NCI-H1092 (cell line): ENCODE data around the gene FSTL4.

Experiments used
- DNase-seq: peaks from one replicate; lab custom pipeline; 2025; lab: John Stamatoyannopoulos, UW

The FSTL4 gene

DNA sequence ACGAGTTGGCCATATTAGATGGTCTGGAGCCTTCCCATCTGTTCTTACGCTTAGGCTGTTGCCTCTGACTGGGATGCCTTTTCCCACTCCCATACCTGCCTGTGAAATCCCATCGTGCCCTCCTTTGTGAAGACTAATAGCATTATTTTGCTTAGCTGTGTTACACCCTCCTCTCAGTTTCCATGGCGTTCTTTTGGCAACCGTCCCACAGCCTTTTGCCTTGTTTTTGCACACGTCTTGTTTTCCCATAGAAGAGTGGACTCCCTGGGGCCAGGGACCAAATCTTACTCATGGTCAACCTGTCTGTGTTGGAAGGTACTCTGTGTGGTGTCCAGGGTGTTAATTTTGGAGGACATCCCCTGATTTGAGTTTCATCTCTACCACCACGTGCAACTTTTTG lies 318.4 kb downstream of the FSTL4 start:
- no peak for DNase-seq

DNA sequence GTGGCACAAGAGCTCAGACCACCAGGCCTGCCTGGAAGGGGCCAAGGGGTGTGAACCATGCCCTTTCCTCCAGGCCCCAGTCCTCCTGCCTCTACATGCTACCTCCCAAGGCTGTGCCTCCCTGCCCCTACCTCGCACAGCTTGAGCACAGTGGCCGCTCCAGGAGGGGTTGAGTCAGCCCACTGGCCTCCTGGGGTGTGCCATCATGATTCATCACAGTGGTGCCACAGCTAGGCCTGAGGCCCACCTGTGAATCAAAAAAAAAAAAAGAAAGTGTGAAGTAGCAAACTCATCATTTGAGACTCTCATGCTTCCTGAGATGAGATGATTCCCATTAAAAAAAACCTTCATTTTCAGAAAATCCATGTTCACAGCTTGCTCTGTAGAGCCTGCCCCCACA lies 320.0 kb downstream of the FSTL4 start:
- no peak for DNase-seq

DNA sequence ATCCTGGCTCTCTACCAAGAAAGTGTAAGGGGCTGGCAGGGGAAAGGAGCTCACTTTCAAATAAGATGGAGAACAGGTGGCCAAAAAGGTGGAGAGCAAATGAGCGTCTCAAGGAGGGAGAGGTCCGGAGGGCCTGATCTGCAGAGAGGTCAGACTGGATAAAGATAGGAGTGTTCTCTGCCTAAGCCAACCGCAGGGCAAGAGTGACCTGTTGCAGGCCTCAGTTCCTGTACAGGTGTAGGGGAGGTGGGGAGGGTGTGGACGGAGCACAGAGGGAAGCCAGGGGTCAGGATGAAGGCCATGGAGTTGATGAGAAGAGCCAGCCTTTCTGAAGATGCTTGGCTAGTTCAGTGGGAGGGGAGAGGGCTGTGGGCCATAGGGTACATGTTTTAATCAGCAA lies 320.8 kb downstream of the FSTL4 start:
- no peak for DNase-seq

DNA sequence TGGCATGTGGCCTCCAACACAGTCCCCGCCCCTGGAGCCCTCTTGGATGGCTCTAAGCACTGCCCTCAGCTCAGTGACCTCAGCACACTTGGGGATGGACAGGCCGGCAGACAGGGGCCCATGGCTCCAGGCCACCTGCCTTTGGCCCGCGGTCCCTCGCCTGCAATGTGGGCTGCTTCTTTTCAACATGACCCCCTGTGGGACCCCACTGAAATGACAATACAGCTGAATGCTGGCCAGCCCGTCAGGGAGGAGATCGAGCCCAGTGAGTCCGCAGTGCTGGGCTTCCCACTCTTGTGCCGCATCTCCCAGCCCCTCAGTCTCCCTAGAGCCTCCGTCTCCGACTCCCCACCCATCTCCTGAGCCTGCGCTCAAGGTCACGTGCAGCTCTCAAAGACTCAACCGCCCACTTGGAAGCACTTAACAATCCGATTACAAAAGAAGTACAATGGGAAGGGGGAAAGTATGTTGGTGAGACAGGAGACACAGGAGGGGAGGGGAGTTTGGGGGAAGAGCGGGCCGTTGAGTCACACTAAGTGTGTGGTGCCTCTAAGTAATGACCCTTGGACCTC lies 321.6 kb downstream of the FSTL4 start:
- no peak for DNase-seq

DNA sequence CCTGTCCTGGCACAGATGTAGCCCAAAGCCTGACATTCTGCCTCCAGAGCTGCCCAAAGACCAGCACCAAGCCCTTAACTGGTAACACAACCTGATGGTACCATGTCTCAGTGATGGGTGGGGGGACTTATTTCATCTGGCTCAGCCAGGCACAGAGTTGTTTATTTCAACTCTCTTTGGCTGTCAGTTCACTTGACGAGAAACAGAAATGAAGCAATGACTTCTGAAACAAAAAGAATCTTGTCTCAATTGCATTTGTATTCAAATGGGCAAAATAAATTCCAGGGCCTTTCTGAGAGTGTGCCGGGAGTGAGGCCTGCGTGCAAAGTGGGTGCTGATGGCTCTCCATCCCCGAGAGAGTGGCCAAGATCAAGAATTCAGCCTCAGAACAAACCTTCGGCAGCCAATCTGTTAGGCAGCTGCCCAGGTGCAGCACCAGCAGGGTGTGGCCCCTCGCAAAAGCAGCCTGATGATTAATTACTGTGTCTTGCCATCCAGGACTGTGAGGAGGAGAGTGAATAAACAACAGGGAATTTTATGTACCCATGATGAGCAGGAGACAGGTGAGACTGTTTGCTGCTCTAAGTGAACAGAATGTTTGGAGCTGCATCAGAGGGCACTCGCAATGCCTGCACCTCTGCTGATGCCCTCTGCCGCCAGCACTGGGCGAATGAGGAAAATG lies 322.5 kb downstream of the FSTL4 start:
- DNase-seq = no peak

DNA sequence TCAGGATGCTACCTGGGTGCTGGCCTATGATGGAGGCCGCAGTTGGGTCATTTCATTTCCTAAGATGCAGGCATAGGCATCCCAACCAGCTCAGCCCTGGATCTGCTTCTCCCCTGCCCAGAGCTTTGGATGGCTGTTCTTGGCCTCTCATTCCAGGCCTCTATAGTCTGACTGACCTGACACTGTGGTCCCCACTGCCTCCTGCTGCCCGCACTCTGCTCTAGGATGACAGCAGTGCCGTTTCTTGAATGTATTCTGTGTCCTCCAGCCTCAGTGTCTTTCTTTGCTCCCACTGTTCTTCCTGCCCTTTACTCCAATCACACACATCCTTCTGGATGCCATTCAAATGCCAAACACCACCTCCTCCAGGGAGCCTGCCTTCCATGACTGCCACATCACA lies 324.8 kb downstream of the FSTL4 start:
- no peak for DNase-seq

DNA sequence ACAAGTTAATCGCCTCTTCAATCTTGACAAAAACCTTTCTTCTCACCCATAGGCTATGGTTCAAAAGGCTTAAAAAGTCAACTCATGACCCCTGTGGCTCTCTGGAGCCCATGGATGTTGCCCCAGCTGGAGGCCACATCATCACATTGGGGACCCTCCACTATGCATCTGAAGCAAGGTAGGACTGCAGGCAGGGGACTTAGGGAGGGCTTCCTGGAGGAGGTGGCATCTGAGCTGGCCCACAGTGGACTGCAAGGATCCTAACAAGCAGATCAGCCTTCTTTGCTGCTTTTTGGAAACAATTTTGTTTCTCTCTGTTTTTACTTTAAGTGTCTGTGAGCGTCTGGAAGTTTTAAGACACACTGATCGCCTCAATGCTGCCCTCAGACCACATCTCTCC lies 325.9 kb downstream of the FSTL4 start:
- no peak for DNase-seq

DNA sequence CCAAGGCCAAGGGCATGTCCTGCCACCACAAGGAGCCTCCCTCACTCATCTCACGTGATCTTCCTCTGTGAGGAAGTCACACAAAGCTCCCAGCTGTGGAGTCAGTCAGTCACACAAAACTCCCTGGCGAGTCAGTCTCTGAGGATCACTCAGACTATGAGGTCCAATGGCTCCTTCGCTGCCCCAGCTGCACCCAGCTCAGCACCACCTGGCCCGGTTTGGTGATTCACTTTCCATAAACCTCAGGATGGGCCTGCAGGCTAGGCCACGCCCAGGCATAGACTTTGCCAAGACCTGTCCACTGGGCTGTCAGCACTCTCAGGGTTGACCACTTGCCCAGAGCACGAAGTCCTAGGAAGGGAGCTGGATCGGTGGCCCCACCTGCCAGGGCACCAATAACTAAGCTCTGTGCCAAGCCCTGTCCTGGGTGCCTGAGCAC lies 326.7 kb downstream of the FSTL4 start:
- DNase-seq = no peak

DNA sequence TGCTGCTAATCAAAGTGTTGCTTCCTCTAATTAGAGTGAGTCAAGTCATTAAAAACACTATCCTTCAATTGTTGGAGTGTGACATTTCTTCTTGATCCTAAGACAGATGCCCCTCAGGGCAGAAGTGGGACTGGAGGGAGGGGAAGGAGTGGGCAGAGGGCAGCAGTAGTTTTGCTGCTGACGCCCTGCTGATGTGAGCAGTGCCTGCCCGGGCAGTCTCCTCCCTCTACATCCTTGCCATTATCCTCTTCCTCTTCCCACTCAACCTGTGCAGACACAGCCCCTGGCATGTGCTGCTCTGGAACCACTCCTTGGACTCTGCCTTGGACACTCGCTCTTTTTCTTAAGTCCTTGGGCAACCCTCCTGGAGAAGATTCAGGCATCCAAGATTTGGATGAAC lies 328.0 kb downstream of the FSTL4 start:
- DNase-seq = no peak

DNA sequence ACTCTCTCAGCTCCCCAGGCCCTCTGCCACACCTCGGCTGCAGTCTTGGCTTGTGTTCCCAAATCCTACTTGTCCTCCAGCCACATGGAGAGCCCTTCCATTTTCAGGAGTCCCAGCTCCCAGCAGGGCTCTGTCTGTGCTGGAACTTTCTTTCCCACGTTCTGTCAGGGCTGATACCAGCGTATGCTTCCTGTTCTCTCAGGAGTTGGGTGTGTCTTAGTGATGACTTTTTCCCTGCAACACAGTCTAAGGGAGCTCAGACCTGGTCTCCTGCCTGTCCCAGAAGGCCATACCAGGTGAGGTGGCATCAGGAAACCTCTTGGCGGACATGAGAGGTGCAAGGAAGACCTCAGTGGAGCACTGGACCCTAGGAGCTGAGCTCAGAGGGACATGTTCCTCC lies 334.0 kb downstream of the FSTL4 start:
- no peak for DNase-seq

DNA sequence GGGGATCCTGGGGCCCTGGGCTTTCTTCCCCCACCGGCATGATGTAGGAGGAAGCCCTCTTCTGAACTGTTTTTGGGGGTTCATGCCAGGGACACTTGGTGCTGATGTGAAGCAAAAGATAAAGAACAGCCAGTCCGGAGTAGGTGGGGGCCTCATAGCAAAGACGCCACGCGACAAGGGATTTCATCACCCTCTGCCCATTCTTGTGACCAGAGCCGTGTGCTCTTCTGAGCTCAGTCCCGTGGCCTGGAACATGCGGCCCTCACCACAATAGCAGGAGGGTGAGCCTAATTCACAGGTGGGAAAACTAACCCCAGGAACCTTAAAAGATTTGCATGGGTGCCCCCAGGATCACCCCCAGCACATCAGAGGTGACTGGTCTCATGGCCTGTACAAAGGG lies 334.6 kb downstream of the FSTL4 start:
- no peak for DNase-seq

DNA sequence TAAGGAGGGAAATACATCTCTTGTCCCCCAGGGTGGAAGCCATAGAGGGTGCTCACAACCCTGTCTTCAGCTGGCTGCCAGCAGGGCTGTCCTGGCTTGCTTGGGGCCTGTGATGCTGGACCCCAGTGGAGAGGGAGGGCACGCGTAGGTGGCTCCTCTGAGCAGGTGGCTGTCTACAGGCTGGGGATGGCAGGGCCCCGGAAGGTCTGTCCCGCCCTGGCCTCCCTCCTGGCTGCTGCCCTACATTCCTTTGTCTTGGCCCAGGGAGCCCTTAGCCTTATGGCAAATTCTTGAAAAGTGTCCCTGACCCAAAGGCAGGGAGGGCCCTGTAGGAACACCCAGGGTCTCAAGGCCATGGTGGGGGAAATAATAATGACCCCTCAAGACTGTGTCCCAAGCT lies 336.2 kb downstream of the FSTL4 start:
- DNase-seq = no peak

DNA sequence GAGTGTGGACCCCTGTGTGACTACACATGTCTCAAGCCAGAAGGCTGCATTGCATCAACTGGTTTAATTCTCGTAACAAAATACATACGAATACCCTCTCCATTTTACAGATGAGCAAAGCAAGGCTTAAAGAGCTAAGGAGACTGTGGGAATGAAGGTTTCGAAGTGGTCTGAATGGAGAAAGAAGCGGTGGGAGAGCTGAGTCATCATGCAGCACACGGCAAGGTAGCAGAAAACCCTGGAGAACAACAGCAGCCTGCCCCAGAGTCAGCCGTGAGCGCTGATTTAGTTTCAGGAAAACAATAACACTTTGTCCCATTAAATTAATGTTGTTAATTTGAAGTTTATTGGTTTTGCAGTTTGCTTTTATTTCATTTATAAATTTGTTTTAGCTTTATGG lies 336.7 kb downstream of the FSTL4 start:
- DNase-seq = no peak

DNA sequence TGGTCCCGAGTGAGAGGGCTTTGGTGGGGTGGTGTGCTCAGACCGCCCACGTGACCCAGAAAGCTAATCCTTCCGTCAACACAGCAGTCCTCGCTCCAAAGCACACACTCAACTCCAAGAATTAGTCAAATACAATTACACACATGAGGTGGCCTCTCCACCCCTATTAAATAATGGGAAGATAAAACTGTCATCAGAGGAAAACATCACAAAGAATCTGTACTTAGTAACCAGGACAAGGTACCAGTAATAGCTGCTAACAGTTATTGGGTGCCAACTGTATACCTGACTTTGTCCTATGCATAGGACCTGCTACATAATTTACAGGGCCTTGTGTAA lies 337.8 kb downstream of the FSTL4 start:
- no peak for DNase-seq

DNA sequence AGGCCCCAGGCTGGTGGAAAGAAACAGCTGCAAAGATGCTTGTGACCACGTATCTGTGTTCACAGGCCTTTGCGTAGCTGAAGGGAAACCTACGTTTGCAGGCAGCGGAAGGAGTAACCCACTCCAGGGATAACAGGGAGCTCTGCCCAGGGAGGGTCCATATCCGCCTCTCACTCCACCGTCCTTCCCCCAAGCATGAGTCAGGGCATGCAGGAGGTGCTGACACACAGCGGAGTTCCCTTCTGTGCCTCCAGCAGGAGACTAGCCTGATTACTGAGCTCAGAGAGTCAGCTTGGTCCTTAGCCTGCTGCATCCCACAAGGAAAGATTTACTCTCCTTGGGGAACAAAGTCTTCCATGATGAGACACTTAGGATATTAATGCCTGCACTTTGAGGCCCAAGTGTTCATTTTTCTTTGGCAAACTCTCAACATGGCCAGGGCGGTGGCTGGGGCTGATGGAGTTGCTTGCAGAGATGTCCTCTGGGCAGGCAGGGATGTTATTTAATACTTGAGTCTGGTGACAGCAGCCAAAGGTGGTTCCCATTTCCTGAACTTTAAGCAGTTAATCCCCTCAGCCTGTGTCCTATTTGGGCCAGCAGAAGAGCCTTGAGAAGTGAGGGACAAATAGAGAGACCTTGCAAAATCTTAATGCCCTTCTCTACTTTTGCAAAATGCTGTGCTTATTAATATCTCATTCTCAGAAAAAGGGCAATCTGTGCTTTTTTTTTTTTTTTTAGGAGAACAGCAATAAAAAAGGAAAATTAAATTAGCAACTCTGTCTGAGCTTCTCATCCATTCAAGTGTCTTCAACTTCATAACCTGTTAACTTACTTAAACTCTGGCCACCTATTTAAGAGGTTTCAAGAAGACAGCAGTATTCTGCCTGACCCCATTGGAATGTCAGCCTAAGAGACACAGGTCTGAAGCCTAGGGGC lies 338.4 kb downstream of the FSTL4 start:
- DNase-seq = no peak

DNA sequence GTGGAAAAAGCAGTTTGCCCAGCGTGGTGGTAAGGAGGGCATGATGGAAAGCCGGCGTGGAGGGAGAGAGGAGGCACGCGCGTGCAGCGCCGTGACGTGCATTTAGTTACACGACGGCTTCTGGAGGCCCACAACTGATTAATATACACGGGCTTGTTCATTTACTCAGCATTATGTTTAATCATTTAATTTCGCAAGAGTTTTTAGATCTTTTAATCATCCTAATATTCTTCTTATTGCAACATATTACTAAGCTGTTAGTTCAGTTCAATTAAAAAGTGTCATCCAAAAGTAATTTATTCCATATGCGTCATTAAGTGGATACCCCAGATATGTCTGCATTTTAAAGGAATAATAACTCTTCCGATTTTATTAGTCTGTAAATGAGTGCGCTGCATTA lies 340.0 kb downstream of the FSTL4 start:
- DNase-seq = no peak

DNA sequence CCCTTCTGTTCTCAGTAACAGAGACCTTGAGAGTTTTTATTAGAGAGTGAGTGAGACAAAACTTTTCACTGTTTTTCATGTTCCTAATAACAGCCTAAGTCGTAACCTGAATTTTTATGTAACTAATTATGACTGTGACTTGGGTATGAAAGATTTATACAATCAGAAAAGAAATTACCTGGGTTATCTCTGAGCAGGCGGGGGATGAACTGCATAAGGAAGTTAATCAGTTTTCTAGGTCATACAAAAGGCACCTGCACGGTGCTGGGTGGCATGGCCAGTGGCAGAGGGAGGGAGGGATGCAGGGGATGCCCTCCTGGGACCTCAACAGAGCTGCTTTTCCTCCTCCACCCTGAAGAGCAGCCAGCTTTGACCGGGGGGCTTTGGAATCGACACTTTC lies 340.7 kb downstream of the FSTL4 start:
- DNase-seq = no peak

DNA sequence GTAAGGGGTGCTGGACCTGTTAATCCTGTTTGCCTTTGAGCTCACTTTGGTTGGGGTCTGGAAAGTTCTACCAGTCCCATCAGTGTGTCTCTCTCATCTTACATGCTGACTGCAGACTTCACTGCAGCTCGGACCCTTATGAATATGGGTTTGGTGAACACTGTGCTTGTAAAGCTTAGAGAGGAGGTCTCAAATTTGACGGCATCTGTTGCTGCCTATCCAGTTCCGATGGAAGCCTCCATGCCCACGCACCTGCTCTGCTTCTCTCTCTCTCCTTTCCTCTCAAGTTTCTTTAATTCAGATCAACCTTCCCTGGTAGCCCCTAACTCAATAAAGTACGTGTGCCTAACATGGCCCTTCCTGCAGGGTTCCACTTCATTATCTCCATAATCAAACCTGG lies 342.6 kb downstream of the FSTL4 start:
- no peak for DNase-seq

DNA sequence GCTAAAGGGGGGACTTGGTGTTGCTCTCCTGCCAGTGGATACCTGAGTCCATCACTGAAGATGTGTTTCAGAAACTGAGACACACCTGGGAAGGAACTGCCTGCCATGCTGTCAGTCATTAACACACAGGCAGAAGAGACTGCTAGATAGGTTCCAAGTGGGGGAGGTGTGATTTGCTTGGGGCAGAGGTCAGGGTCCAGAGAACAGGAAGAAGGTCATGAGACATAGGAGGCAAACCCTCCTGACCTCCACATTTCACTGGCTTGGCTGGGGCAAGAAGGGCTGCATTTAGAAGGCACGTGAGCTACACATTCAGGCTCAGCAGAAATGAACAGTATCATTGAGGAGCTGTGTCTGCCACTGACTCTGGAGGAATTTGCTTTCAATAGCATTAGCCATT lies 344.7 kb downstream of the FSTL4 start:
- DNase-seq = no peak

DNA sequence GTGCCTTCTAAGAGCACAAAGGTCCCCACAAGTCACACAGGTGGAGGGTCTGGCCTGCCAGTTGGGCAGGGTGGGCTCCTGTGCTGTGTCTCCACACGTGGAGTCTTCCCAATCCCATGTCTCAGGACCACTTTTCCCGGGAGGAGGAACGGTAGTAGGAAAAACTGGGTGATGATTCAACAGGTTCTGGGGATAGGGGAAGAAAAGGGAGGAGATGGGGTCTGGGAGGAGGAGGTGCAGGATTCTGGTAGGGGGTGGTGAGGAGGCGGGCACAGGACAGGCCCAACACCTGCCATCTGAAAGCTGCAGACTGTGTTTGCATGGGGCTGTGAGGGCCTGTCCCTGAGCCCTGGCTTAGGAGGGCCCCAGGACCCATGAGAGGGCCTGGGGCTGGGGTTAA lies 345.4 kb downstream of the FSTL4 start:
- no peak for DNase-seq

DNA sequence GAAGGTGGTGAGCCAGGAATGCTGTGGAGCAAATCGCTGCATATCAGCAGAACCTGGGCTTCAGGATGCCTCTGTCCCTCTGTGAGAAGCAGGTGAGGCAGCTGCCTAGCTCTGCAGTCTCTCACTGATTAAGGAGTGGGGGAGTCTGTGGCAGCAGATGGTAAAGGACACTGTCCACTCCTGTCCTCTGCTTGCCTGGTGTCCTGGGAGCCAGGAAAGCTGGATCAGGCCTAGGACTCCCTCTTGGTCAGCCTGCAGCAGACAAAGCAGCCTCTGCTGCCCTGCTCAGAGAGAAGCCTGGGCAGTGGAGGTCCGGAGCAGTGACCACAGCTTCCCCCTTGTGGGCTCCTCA lies 345.8 kb downstream of the FSTL4 start:
- DNase-seq = no peak

DNA sequence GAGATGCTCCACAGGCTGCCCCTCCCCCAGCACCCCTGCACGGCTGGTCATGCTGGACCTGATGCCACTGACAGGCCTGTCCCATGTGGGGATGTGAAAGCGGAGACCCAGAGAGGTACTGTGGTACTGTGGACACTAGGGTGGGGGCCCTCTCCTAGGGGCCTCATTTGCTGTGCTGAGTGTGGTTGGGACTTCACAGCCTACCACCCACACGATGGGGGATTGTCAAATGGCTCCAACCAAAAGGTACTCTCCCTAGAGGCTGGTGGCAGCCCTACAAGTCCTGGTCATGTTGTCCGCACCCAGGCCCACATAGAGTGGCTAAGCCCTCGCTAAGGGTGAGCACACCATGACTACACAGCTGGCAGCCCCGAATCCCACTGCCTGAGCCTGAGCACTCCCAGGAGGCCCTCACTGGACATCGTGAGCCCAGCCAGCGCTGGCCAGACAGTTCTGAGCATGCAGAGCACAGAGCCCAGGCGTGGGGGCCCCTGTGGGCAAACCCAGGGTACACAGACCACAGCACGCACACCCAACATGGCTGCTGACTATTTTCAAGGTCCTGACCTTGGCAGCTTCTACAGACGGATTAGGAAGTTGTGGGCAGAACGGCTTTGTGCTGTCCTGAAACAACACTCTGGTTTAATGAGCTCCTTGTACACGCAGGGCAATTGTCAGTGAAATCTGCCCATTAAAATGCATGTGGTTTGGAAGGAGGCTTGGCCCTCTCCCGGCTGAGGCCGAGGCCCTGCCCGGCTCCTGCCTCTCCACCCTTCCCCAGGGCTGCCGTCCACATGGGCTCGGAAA lies 346.4 kb downstream of the FSTL4 start:
- DNase-seq = no peak

DNA sequence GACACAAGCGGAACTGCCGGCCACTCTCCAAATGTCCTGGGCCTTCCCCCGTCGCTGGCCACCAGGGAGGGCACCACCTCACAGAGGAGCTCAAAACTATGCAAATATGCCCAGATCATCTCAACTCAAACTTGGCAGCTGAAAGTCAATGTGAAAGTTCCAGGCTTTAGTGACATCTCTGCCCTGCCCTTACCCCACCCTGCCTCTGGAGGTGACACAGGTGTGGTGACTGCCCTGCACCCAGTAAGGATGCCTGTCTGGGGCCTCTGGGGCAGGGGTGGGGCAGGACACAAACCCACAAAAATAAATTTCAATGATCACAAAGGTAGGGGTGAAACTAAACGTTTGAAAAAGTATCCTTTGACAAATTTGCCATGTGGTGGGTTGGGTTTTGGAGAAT lies 347.1 kb downstream of the FSTL4 start:
- DNase-seq = no peak
